Measurements from ENCODE around the gene GAMT. TPM values are rescaled to one million over a fixed set of nuclear protein-coding genes. Genes with fewer than 3 reads are reported as not detected.
A peak's percentile ranks its signal among the peaks of the same experiment; 100 is the strongest.

GAMT gene
- total and polyA plus RNA-seq, 2 experiments from 2014 or later: 21.5 to 36.9 TPM

GRCh38 chr19:1449467-1450442 is 48.4 kb upstream of the GAMT start, which contains the start of gene APC2:
APC2 (plus strand) TSS chr19:1450121; CDS start chr19:1453002, 2,881 bp downstream.
- peak within 1 kb of the TSS; percentile 61 for H3K4me3 ChIP-seq
- H3K36me3 Mint-ChIP-seq (ENCODE audit: low read depth): no peaks in the 10 kb centered on the region; the same call in 2 of the 3 replicates
- H3K27ac Mint-ChIP-seq: no peak within 1 kb of the TSS
- peaks cover 57% of the 10 kb centered on the region for H3K27me3 Mint-ChIP-seq (ENCODE audit: insufficient read depth, low read depth, poor library complexity)
- H3K4me1 Mint-ChIP-seq: peaks cover 35% of the 10 kb centered on the region
- H3K4me3 Mint-ChIP-seq: peak within 1 kb of the TSS; percentile 68
- peak; percentile 95 for DNase-seq (ENCODE audit: low spot score)
- TF ChIP-seq POLR2AphosphoS5 (IDR thresholded peaks at IDR 0.05; ENCODE audit: low read depth) (peak; percentile 58), NANOG (IDR thresholded peaks at IDR 0.05; ENCODE audit: borderline replicate concordance) (no peak), JUNB (IDR thresholded peaks at IDR 0.05; ENCODE audit: unreplicated experiment) (no peak), CREB1 (CRISPR knock-in tag; IDR thresholded peaks at IDR 0.05; ENCODE audit: low read depth) (peak; percentile 63)
- no peaks in the 10 kb centered on the region for H3K36me3 ChIP-seq (ENCODE audit: insufficient read depth)
- H3K4me2 ChIP-seq: peak within 1 kb of the TSS; percentile 88
- H3K9me3 Mint-ChIP-seq: no peaks in the 10 kb centered on the region; the same call in 2 of the 3 replicates
- peaks cover 45% of the 10 kb centered on the region for H3K27me3 ChIP-seq (ENCODE audit: insufficient read depth)
- no peaks in the 10 kb centered on the region for H3K9me2 ChIP-seq (ENCODE audit: insufficient read depth)
- H4K20me1 ChIP-seq (replicated peaks; ENCODE audit: insufficient read depth): no peaks in the 10 kb centered on the region
- H3K79me2 ChIP-seq (replicated peaks; ENCODE audit: insufficient read depth): 0 out of 2 replicates have a peak, but pooled peaks cover 3% of the 10 kb centered on the region
- H3K4me1 ChIP-seq (ENCODE audit: insufficient read depth): peaks cover 23% of the 10 kb centered on the region; the same call in 1 of the 2 replicates
- peak; percentile 49 for ATAC-seq
- peak within 1 kb of the TSS; percentile 87 for H2AFZ ChIP-seq
- 0 out of 2 replicates have a peak within 1 kb of the TSS, but pooled peaks have one; percentile 26 for H3K27ac ChIP-seq (ENCODE audit: low read depth)
- H3F3A ChIP-seq (replicated peaks; ENCODE audit: low read depth): peaks cover 18% of the 10 kb centered on the region

- H3K4me1 ChIP-seq (ENCODE audit: insufficient read depth): peaks cover 30% of the 10 kb centered on the region; the same call in 1 of the 2 replicates
- no peaks in the 10 kb centered on the region for H4K20me1 ChIP-seq (replicated peaks; ENCODE audit: insufficient read depth)
- Mint-ChIP-seq H3K27me3 (ENCODE audit: insufficient read depth, low read depth, poor library complexity) (peaks cover 61% of the 10 kb centered on the region), H3K36me3 (ENCODE audit: low read depth) (peaks cover 2% of the 10 kb centered on the region), H3K4me3 (peak overlapping the region; percentile 37; the same call in 1 of the 3 replicates), H3K27ac (no peak overlapping the region), H3K9me3 (no peaks in the 10 kb centered on the region; the same call in 2 of the 3 replicates), H3K4me1 (peaks cover 32% of the 10 kb centered on the region)
- ATAC-seq (no peak), DNase-seq (ENCODE audit: low spot score) (no peak)
- no peak overlapping the region for H3K4me3 ChIP-seq
- no peaks in the 10 kb centered on the region for H3K36me3 ChIP-seq (ENCODE audit: insufficient read depth)
- no peak overlapping the region for H2AFZ ChIP-seq
- no peaks in the 10 kb centered on the region for H3K9me2 ChIP-seq (ENCODE audit: insufficient read depth)
- peaks cover 45% of the 10 kb centered on the region for H3K27me3 ChIP-seq (ENCODE audit: insufficient read depth)
- no peak overlapping the region for H3K4me2 ChIP-seq
- no peak overlapping the region for H3K27ac ChIP-seq (ENCODE audit: low read depth)
- H3K79me2 ChIP-seq (replicated peaks; ENCODE audit: insufficient read depth): 0 out of 2 replicates have a peak, but pooled peaks cover 3% of the 10 kb centered on the region
- peaks cover 36% of the 10 kb centered on the region for H3F3A ChIP-seq (replicated peaks; ENCODE audit: low read depth)
- TF ChIP-seq NANOG (IDR thresholded peaks at IDR 0.05; ENCODE audit: borderline replicate concordance) (no peak), REST (IDR thresholded peaks at IDR 0.05; ENCODE audit: unreplicated experiment) (no peak), CREB1 (CRISPR knock-in tag; IDR thresholded peaks at IDR 0.05; ENCODE audit: low read depth) (no peak), ZNF114 (CRISPR knock-in tag; IDR thresholded peaks at IDR 0.05) (no peak), ZNF331 (CRISPR knock-in tag; IDR thresholded peaks at IDR 0.05; ENCODE audit: low read depth) (no peak), JUNB (IDR thresholded peaks at IDR 0.05; ENCODE audit: unreplicated experiment) (no peak), STAT1 (IDR thresholded peaks at IDR 0.05; ENCODE audit: unreplicated experiment) (no peak), POLR2AphosphoS5 (IDR thresholded peaks at IDR 0.05; ENCODE audit: low read depth) (no peak), ETS1 (IDR thresholded peaks at IDR 0.05) (no peak), CTCF (conservative IDR thresholded peaks at IDR 0.05; ENCODE audit: low read depth in 2 of 2) (no peak), EZH2 (IDR thresholded peaks at IDR 0.05; ENCODE audit: low read depth, unreplicated experiment) (no peak), EZH2phosphoT487 (IDR thresholded peaks at IDR 0.05; ENCODE audit: unreplicated experiment) (no peak)
These were observed 46.6 kb upstream of the GAMT start for GRCh38 chr19:1447944-1448343.

Measured in GM23338 (cell line).